ENCODE data around the gene BIN2.

Gene BIN2

GRCh38 chr12:51270951-51271518 is 52.9 kb downstream of the BIN2 start:
- TF ChIP-seq SIN3A (IDR thresholded peaks at IDR 0.05; ENCODE audit: borderline replicate concordance, insufficient read depth, low read length): no peak
- TF ChIP-seq, protein P1, sequence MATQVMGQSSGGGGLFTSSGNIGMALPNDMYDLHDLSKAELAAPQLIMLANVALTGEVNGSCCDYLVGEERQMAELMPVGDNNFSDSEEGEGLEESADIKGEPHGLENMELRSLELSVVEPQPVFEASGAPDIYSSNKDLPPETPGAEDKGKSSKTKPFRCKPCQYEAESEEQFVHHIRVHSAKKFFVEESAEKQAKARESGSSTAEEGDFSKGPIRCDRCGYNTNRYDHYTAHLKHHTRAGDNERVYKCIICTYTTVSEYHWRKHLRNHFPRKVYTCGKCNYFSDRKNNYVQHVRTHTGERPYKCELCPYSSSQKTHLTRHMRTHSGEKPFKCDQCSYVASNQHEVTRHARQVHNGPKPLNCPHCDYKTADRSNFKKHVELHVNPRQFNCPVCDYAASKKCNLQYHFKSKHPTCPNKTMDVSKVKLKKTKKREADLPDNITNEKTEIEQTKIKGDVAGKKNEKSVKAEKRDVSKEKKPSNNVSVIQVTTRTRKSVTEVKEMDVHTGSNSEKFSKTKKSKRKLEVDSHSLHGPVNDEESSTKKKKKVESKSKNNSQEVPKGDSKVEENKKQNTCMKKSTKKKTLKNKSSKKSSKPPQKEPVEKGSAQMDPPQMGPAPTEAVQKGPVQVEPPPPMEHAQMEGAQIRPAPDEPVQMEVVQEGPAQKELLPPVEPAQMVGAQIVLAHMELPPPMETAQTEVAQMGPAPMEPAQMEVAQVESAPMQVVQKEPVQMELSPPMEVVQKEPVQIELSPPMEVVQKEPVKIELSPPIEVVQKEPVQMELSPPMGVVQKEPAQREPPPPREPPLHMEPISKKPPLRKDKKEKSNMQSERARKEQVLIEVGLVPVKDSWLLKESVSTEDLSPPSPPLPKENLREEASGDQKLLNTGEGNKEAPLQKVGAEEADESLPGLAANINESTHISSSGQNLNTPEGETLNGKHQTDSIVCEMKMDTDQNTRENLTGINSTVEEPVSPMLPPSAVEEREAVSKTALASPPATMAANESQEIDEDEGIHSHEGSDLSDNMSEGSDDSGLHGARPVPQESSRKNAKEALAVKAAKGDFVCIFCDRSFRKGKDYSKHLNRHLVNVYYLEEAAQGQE (IDR thresholded peaks at IDR 0.05; ENCODE audit: insufficient read depth in 1 of 2, low read depth in 2 of 2, low read length in 2 of 2): no peak
- no peak for TF ChIP-seq POLR2AphosphoS5 (IDR thresholded peaks at IDR 0.05; ENCODE audit: low read depth, low read length)
- no peak for TF ChIP-seq TAF1 (IDR thresholded peaks at IDR 0.05; ENCODE audit: borderline replicate concordance, insufficient read depth, low read length)
- no peak for TF ChIP-seq FOXP2 (optimal IDR thresholded peaks at IDR 0.05; ENCODE audit: borderline replicate concordance, extremely low read depth, extremely low read length, insufficient read depth)

DNA sequence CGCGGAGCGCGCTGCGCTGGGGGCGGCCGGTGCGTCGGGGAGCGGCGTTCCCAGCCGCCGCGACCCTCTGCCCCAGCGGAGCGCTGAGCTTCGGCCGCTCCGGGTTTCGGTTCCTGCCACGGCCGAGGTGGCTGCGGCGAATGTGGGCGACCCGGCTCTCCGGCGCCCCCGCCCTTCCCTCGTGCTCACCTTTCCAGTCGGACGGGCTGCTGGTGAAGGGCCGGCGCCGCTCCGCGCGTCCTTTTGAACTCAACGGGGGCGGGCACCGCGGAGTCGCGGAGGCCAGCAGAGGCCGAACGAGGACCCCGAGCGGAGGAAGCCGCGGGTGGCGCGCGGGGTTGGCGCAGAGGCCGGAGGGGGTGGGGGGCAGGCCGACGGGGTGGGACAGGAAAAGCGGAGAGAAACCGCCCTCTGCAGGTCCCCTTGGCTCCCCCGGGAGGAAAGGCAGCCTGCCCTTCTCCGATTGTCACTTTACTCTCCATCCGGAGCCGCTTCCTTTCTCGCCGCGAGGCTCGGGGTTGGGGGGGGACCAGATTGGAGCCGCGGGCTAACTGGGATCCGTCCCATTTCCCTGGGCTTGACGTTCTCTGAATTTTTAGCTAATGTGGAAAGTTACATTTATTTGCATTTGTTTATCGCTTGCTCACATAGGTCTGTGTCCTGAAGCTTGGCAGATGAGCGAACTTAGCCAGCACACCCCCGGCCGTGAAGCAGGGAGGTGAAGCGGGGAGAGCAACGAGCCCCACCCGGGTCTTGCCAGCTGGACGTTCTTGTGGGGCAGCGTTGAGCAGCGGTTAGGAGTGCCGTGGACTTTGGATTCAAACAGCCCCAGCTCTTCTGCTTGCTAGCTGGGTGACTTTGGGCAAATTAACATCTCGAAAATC is 53.7 kb downstream of the BIN2 start, which contains the start of gene SMAGP:
Gene SMAGP, minus strand, starts transcription at position 349 of the 884 bp plus-strand sequence. CDS start 1,137 bp downstream, outside the sequence.
- TF ChIP-seq POLR2AphosphoS5 (IDR thresholded peaks at IDR 0.05; ENCODE audit: low read depth, low read length): no peak
- no peak for TF ChIP-seq SIN3A (IDR thresholded peaks at IDR 0.05; ENCODE audit: borderline replicate concordance, insufficient read depth, low read length)
- TF ChIP-seq TAF1 (IDR thresholded peaks at IDR 0.05; ENCODE audit: borderline replicate concordance, insufficient read depth, low read length): no peak
- TF ChIP-seq FOXP2 (optimal IDR thresholded peaks at IDR 0.05; ENCODE audit: borderline replicate concordance, extremely low read depth, extremely low read length, insufficient read depth): no peak
- TF ChIP-seq, protein P1 (IDR thresholded peaks at IDR 0.05; ENCODE audit: insufficient read depth in 1 of 2, low read depth in 2 of 2, low read length in 2 of 2): no peak

DNA sequence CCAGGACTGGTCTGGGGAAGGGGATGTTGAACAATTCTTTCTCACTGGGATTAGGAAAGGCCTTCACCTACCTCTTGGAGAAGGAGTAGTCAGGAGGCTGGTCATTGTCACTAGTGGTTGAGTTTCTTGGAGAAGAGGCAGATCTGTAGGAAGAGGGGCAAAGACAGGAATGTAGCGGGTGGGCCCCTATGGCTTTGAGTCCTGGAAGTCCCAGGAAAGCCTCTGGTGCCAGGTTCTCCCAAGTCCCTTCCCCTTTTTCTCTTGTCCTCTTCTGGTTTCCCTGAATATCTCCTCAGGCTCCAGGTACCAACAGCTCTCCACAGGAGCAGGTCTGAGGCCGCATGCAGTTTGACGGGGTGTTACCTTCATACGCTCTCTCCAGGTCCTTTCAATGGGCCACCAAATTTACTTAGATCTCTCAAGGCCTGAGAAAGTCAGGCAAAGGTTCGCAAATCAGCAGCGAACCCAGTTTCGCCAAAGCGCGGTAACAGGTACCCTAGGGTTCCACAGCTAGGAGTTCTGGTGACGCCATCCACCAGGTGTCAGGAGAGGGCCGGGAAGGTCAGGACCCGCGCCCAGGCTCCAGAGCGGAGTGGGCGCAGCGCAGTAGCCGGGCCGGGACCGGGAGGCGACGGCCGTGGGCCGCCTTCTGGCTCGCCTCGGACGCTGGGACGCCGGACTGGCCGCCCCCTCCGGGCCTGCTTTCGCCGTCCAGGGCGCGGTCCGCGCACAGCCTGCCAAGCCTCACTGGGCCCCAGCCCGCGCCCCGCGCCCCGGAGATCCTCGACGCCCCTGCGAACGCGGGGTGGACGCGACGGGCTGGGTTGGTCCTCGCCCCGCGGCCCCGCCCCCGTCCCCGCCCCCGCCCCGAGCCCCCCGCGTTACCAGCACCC is 54.6 kb downstream of the BIN2 start:
- TF ChIP-seq, protein P1 (IDR thresholded peaks at IDR 0.05; ENCODE audit: insufficient read depth in 1 of 2, low read depth in 2 of 2, low read length in 2 of 2): no peak
- no peak for TF ChIP-seq FOXP2 (optimal IDR thresholded peaks at IDR 0.05; ENCODE audit: borderline replicate concordance, extremely low read depth, extremely low read length, insufficient read depth)
- no peak for TF ChIP-seq POLR2AphosphoS5 (IDR thresholded peaks at IDR 0.05; ENCODE audit: low read depth, low read length)
- no peak for TF ChIP-seq TAF1 (IDR thresholded peaks at IDR 0.05; ENCODE audit: borderline replicate concordance, insufficient read depth, low read length)
- no peak for TF ChIP-seq SIN3A (IDR thresholded peaks at IDR 0.05; ENCODE audit: borderline replicate concordance, insufficient read depth, low read length)

DNA sequence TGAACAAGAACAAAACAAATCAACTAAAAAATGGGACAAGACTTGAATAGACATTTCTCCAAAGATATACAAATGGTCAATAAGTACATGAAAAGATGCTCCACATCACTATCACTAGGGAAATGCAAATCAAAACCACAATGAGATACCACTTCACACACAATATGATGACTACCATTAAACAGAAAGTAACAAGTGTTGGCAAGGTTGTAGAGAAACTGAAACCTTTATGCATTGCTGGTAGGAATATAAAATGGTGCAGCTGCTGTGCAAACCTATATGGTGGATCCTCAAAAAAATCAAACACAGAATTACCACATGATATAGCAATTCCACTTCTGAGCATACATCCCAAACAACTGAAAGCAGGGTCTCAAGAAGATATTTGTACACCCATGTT is 59.0 kb downstream of the BIN2 start:
- TF ChIP-seq, protein P1 (IDR thresholded peaks at IDR 0.05; ENCODE audit: insufficient read depth in 1 of 2, low read depth in 2 of 2, low read length in 2 of 2): no peak
- no peak for TF ChIP-seq TAF1 (IDR thresholded peaks at IDR 0.05; ENCODE audit: borderline replicate concordance, insufficient read depth, low read length)
- no peak for TF ChIP-seq SIN3A (IDR thresholded peaks at IDR 0.05; ENCODE audit: borderline replicate concordance, insufficient read depth, low read length)
- no peak for TF ChIP-seq POLR2AphosphoS5 (IDR thresholded peaks at IDR 0.05; ENCODE audit: low read depth, low read length)
- TF ChIP-seq FOXP2 (optimal IDR thresholded peaks at IDR 0.05; ENCODE audit: borderline replicate concordance, extremely low read depth, extremely low read length, insufficient read depth): no peak

Measured in PFSK-1 (cell line).